COLO668 (cell line): ENCODE results near the gene C1QL2.

Source experiments
- DNase-seq: peaks from one replicate; lab custom pipeline; 2025; ENCODE audit not compliant: unreplicated experiment; lab: John Stamatoyannopoulos, UW

Gene C1QL2

GRCh38 chr2:119109866-119110265 lies 48.7 kb downstream of the C1QL2 start:
- DNase-seq: no peak

GRCh38 chr2:119108186-119108585 lies 50.4 kb downstream of the C1QL2 start:
- no peak for DNase-seq

- DNase-seq: no peak
Observed at GRCh38 chr2:119106301-119106897, 52.2 kb downstream of the C1QL2 start.
